Right renal pelvis (tissue), 4 donors: ENCODE results near the gene PLAC1. TPM values are rescaled to one million over a fixed set of nuclear protein-coding genes. Genes with fewer than 3 reads are reported as not detected.

ENCODE experiments used
- DNase-seq, 4 donors: peaks; one replicate each; pipeline ENCODE4 v3.0.0-alpha.2; 2013; ENCODE audit warnings: low read depth in 4 of 4, low spot score in 3 of 4, missing footprints in 1 of 4
- polyA plus RNA-seq, 4 donors: library from polyadenylated mRNA; unstranded; fragments of 120-200 nt; gene quantifications; one replicate each; pipeline ENCODE4 v1.2.1, GENCODE V29; 2013; ENCODE audit not compliant: insufficient read length in 4 of 4

The PLAC1 gene
- polyA plus RNA-seq, 4 donors = 4.5 to 10.5 (median 5.5) TPM

GRCh38 chrX:134545510-134545909, 112.8 kb downstream of the PLAC1 start:
- no peak for DNase-seq

GRCh38 chrX:134544513-134545151, 113.6 kb downstream of the PLAC1 start:
- DNase-seq = no peak

- DNase-seq = no peak
These were observed 114.1 kb downstream of the PLAC1 start for GRCh38 chrX:134544135-134544512.

GRCh38 chrX:134543288-134543687, 115.0 kb downstream of the PLAC1 start:
- no peak for DNase-seq

GRCh38 chrX:134542485-134542884, 115.8 kb downstream of the PLAC1 start:
- DNase-seq = no peak

- no peak for DNase-seq
These were observed 116.4 kb downstream of the PLAC1 start for GRCh38 chrX:134541906-134542305.

GRCh38 chrX:134538316-134538715, 120.0 kb downstream of the PLAC1 start:
- DNase-seq = no peak

- no peak for DNase-seq
These were observed 120.9 kb downstream of the PLAC1 start for GRCh38 chrX:134537179-134537955.

GRCh38 chrX:134533952-134534351, 124.3 kb downstream of the PLAC1 start:
- DNase-seq = no peak

GRCh38 chrX:134533352-134533751, 124.9 kb downstream of the PLAC1 start:
- DNase-seq = no peak

- DNase-seq = no peak
These were observed 127.4 kb downstream of the PLAC1 start for GRCh38 chrX:134530845-134531244.

GRCh38 chrX:134529481-134529880, 128.8 kb downstream of the PLAC1 start:
- DNase-seq = no peak

GRCh38 chrX:134528960-134529359, 129.3 kb downstream of the PLAC1 start:
- no peak for DNase-seq

- no peak for DNase-seq
These were observed 131.9 kb downstream of the PLAC1 start for GRCh38 chrX:134526399-134526798.

GRCh38 chrX:134525086-134525792, 133.0 kb downstream of the PLAC1 start:
- DNase-seq = no peak

GRCh38 chrX:134524181-134524580, 134.1 kb downstream of the PLAC1 start:
- DNase-seq = no peak

- DNase-seq = no peak
These were observed 137.3 kb downstream of the PLAC1 start for GRCh38 chrX:134520860-134521390.
